ENCODE results near the gene PLA2G4E.

DNA sequence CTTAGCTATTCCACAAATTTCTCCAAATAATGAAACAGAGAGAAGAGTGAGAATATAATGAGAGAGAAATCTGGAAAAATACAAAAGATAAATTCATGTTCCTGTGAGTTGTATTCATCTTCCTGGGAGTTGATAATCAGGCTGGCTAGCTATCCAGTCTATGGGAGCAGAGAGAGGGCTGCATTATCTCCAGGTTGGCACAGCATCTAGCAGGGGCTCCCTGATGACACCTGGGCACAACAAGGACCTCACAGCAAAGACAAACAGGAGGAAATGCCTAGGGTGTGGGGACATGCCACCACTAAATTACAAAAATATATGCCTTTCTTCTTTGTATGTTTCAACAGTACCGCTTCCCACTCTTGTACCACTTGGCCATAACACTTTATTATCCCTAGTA lies 50.4 kb downstream of the PLA2G4E start:
- TF ChIP-seq YY1 (IDR thresholded peaks at IDR 0.05; ENCODE audit: insufficient read depth, insufficient read length) (no peak), ZNF274 (IDR thresholded peaks at IDR 0.05; ENCODE audit: low read depth, low read length) (no peak)

Measured in NT2/D1 (cell line).